IPS DF 4.7 (cell line): ENCODE results near the gene UBXN7.
"Not testable (repeated sequence)": the region's sequence is repeated elsewhere in the genome, so short reads cannot be mapped to it uniquely, and the experiment has no call there.

Source experiments
- DNase-seq: peaks from one replicate; pipeline ENCODE4 v3.0.0-alpha.2; 2013; ENCODE audit warnings: low spot score; ENCODE audit errors: extremely low read depth

The UBXN7 gene

GRCh38 chr3:196317687-196318467, 114.3 kb downstream of the UBXN7 start, which contains the start of gene DYNLT2B:
Gene DYNLT2B, minus strand, starts transcription at chr3:196318240. Its CDS starts 88 bp downstream, at chr3:196318152.
- DNase-seq, result no peak

- DNase-seq, result not testable (repeated sequence)
Measured at GRCh38 chr3:196316799-196317686, 115.2 kb downstream of the UBXN7 start.

DNA sequence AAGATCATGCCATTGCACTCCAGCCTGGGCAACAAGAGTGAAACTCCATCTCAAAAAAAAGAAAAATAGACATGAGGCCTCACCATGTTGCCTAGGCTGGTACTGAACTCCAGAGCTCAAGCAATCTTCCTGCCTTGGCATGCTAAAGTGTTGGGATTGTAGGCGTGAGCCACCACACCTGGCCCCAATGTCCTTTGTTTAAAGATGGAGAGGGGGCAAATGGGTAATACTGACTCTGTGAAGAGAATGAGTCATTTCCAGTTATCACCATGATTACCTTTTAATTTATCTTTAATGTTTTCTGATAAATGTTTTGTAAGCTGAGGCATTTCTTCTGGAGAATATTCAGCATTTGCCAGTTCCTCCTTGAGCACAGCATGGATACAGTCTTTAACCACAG, 116.4 kb downstream of the UBXN7 start:
- DNase-seq, result no peak

DNA sequence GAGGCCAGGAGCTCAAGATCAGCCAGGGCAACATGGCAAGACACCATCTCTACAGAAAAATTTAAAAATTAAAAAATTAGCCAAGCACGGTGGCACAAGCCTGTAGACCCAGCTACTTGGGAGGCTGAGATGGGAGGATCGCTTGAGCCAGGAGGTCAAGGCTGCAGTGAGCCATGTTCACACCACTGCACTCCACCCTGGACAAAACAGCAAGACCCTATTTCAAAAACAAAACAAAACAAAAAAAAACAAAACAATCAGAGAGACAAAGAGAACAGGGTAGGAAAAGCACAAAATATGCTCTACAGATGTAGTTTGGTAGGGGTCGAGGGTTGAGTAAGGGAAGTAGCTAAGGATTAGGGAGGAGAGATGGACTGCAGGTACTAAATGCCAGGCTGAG, 117.6 kb downstream of the UBXN7 start:
- DNase-seq, result no peak

DNA sequence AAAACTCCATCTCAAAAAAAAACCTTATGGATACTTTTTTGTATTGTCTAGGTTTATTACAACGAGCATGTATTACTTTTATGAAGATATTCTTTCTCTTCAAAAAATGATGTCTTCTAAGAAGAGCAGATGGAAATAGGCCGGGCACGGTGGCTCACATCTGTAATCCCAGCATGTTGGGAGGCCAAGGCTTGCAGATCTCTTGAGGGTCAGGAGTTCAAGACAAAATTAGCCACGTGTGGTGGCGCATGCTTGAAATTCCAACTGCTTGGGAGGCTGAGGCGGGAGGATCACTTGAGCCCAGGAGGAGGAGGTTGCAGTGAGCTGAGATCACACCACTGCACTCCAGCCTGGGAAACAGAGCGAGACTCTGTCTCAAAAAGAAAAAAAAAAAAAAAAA, 118.1 kb downstream of the UBXN7 start:
- not testable (repeated sequence) for DNase-seq

- not testable (repeated sequence) for DNase-seq
Measured at GRCh38 chr3:196302960-196303359, 129.3 kb downstream of the UBXN7 start.

GRCh38 chr3:196302551-196302950, 129.7 kb downstream of the UBXN7 start:
- DNase-seq, result not testable (repeated sequence)

- DNase-seq, result no peak
Measured at GRCh38 chr3:196298521-196298920, 133.7 kb downstream of the UBXN7 start.
